Measurements from ENCODE around the gene MAST1. TPM values are rescaled to one million over a fixed set of nuclear protein-coding genes. Genes with fewer than 3 reads are reported as not detected.
A peak's percentile ranks its signal among the peaks of the same experiment; 100 is the strongest.
"Not testable (repeated sequence)": the region's sequence is repeated elsewhere in the genome, so short reads cannot be mapped to it uniquely, and the experiment has no call there.

The MAST1 gene
- polyA plus RNA-seq, 1 donor from 2014 or later, result 1.2 TPM

- Mint-ChIP-seq H3K27ac (peak overlapping the region; percentile 93 to 100 (median 98)), H3K27me3 (no peaks in the 10 kb centered on the region), H3K4me1 (peaks cover 20 to 25% (median 22%) of the 10 kb centered on the region in 3 donors), H3K36me3 (peaks cover 1% of the 10 kb centered on the region), H3K9me3 (peaks cover 0 to 2% (median 0%) of the 10 kb centered on the region in 3 donors), H3K4me3 (peak overlapping the region; percentile 78 to 93 (median 87))
These were observed 41.9 kb upstream of the MAST1 start for GRCh38 chr19:12796146-12797071.

DNA sequence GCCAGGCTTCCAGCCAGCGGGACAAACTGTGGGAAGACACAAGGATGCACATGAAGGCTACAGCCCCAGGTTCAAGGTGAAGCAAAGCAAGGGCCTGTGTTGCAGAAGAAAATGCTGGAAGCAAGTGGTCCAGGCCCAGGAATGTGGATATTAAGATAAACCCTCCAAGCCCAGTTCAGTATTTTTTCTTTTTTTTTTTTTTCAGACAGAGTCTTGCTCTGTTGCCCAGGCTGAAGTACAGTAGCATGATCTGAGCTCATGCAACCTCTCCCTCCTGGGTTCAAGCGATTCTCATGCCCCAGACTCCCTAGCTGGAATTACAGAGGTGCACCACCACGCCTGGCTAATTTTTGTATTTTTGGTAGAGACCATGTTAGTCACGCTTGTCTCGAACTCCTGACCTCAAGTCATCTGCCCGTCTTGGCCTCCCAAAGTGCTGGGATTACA, 41.2 kb upstream of the MAST1 start:
- Mint-ChIP-seq H3K4me3 (peak overlapping the region in 1 of 4 donors; percentile 17), H3K27ac (peak overlapping the region in 1 of 3 donors; percentile 98), H3K9me3 (peaks cover 0 to 2% (median 0%) of the 10 kb centered on the region in 3 donors), H3K36me3 (peaks cover 1% of the 10 kb centered on the region), H3K4me1 (peaks cover 20 to 26% (median 22%) of the 10 kb centered on the region in 3 donors), H3K27me3 (no peaks in the 10 kb centered on the region)

DNA sequence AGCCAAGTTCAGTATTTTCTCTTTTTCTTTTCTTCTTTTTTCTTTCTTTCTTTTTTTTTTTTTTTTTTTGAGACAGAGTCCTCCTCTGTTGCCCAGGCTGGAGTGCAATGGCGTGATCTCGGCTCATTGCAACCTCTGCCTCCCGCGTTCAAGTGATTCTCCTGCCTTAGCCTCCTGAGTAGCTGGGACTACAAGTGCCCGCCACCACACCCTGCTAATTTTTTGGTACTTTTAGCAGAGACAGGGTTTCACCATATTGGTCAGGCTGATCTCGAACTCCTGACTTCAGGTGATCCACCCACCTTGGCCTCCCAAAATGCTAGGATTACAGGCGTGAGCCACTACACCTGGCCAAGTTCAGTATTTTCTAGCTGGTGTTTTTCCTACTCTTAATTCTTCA, 40.7 kb upstream of the MAST1 start:
- H3K27me3 Mint-ChIP-seq, H3K36me3 Mint-ChIP-seq, H3K9me3 Mint-ChIP-seq, H3K4me3 Mint-ChIP-seq: not testable (repeated sequence)
- peaks cover 20 to 30% (median 26%) of the 10 kb centered on the region in 3 donors for H3K4me1 Mint-ChIP-seq
- peak overlapping the region in 1 of 3 donors; percentile 56 for H3K27ac Mint-ChIP-seq

DNA sequence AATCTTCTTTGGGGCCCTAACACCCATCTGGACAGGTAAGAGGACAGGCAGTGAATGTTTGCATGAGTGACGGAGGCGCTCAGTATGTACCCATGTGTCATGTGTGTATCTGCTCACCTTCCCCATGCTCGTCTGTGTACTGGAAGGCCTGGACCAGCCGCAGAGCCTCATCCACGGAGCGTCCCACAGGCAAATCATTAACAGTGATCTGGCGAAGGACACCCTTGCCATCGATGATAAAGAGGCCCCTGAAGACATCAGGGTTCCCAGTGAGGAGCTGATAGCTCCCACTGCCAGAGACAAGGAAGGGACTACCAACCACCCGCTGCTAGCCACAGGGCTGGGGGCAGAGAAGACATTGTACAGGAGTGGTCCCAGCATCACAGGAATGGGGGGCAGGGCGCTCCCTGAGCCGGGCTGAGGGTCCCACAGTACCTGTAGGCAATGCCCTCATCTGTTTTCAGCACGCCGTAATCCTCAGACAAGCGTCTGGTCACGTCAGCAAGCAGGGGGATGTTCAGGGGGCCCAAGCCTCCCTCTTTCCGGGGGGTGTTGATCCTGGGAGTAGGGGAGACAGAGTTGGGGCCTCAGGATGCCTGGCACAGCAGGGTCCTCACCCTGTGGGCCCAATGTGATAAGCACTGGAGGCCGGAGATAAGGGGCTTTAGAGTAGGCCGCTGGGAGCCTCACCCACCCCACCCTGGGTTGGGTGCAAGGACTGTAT, 38.4 kb upstream of the MAST1 start:
- Mint-ChIP-seq H3K27ac (peak overlapping the region in 2 of 3 donors; percentile 23 to 76), H3K4me1 (peaks cover 13 to 22% (median 20%) of the 10 kb centered on the region in 3 donors), H3K4me3 (peak overlapping the region in 2 of 4 donors; percentile 41 to 79), H3K27me3 (no peaks in the 10 kb centered on the region), H3K9me3 (no peaks in the 10 kb centered on the region), H3K36me3 (peaks cover 3% of the 10 kb centered on the region)

GRCh38 chr19:12800466-12800770, 37.9 kb upstream of the MAST1 start:
- Mint-ChIP-seq H3K9me3 (no peaks in the 10 kb centered on the region), H3K36me3 (peaks cover 3% of the 10 kb centered on the region), H3K4me3 (peak overlapping the region; percentile 79 to 92 (median 88)), H3K4me1 (peaks cover 13 to 22% (median 20%) of the 10 kb centered on the region in 3 donors), H3K27me3 (no peaks in the 10 kb centered on the region), H3K27ac (peak overlapping the region; percentile 14 to 76 (median 23))

DNA sequence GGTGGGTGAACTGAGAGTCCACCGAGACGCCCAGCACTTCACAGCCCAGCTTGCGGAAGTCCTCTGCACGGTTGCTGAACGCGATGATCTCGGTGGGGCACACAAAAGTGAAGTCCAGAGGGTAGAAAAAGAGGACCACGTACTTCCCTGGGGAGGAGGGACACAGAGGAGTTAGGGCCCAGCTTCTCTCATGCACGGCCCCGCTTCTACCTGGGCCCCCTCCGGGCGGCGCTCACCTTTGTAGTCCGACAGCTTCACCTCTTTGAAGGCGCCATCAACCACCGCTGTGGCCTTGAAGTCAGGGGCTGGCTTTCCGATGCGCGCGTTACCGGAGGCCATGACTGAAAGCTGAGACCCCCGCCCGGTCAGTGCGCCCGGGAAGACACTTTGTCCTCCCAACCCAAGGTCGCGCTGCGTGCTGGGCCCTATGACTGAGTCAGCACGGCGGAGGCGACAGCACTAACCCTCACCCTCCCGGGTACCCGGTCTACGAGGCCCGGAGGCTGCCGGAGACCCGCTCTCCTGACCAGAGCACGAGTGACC, 37.3 kb upstream of the MAST1 start:
- peaks cover 14 to 19% (median 19%) of the 10 kb centered on the region in 3 donors for H3K4me1 Mint-ChIP-seq
- H3K27ac Mint-ChIP-seq, result peak overlapping the region; percentile 23 to 76 (median 53)
- H3K9me3 Mint-ChIP-seq, result no peaks in the 10 kb centered on the region
- peaks cover 3% of the 10 kb centered on the region for H3K36me3 Mint-ChIP-seq
- H3K4me3 Mint-ChIP-seq, result peak overlapping the region; percentile 79 to 92 (median 88)
- H3K27me3 Mint-ChIP-seq, result no peaks in the 10 kb centered on the region

- Mint-ChIP-seq H3K4me1 (peaks cover 14 to 18% (median 18%) of the 10 kb centered on the region in 3 donors), H3K9me3 (no peaks in the 10 kb centered on the region), H3K27ac (peak within 1 kb of the TSS; percentile 53 to 76 (median 62)), H3K27me3 (no peaks in the 10 kb centered on the region), H3K36me3 (peaks cover 1% of the 10 kb centered on the region), H3K4me3 (peak within 1 kb of the TSS; percentile 79 to 92 (median 88))
These were observed 36.6 kb upstream of the MAST1 start, which contains the start of the genes PRDX2 and THSD8 for GRCh38 chr19:12801466-12802266. PRDX2 (minus strand) TSS chr19:12801800; CDS start chr19:12801261, 539 bp downstream. THSD8 (plus strand) TSS chr19:12802069; CDS start chr19:12802072, 3 bp downstream.

GRCh38 chr19:12802267-12803106, 35.8 kb upstream of the MAST1 start:
- Mint-ChIP-seq H3K4me3 (peak overlapping the region; percentile 79 to 92 (median 88)), H3K27me3 (no peaks in the 10 kb centered on the region), H3K36me3 (peaks cover 1% of the 10 kb centered on the region), H3K4me1 (peaks cover 15 to 22% (median 18%) of the 10 kb centered on the region in 3 donors), H3K9me3 (no peaks in the 10 kb centered on the region), H3K27ac (peak overlapping the region; percentile 19 to 62 (median 43))

GRCh38 chr19:12804051-12804450, 34.3 kb upstream of the MAST1 start:
- Mint-ChIP-seq H3K4me1 (peaks cover 15 to 22% (median 20%) of the 10 kb centered on the region in 3 donors), H3K4me3 (peak overlapping the region in 3 of 4 donors; percentile 17 to 82 (median 76)), H3K27me3 (no peaks in the 10 kb centered on the region), H3K9me3 (no peaks in the 10 kb centered on the region), H3K36me3 (peaks cover 1% of the 10 kb centered on the region), H3K27ac (no peak overlapping the region)

DNA sequence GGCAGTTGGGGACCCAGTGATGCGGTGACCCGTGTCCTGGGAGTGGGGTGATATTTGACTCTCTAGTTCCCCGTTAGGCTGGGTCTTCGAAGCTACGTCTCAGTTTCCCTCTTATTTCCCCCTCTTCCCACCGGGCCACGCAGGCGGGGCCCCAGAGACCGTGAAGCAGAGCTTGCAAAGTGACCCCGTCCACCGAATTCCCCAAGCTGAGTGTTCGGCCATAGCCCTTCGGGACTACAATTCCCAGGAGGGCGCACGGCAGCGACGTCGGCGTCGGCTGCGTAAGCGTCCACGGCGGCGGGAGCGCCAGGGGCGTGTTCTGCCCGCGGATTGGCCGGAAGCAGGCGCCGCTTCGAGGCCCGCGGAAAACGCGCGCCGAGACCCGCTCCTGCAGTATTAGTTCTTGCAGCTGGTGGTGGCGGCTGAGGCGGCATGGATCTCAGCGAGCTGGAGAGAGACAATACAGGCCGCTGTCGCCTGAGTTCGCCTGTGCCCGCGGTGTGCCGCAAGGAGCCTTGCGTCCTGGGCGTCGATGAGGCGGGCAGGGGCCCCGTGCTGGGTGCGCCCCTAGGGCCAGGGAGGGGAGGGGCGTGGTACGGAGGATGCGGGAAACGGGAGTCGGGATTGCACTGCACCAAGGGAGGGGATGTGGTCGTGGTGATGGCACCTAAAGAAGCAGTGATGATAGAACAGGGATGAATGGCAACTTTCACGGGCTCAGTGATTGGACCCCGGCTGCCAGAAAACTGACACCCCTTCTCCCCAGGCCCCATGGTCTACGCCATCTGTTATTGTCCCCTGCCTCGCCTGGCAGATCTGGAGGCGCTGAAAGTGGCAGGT, 31.9 kb upstream of the MAST1 start, which contains the start of gene RNASEH2A:
TSS of gene RNASEH2A (plus strand) at position 343 of the 840 bp plus-strand sequence. CDS start at position 433, 90 bp downstream.
- Mint-ChIP-seq H3K4me3 (peak within 1 kb of the TSS; percentile 89 to 98 (median 95)), H3K27ac (peak within 1 kb of the TSS; percentile 89 to 96 (median 92)), H3K27me3 (no peaks in the 10 kb centered on the region), H3K36me3 (peaks cover 4% of the 10 kb centered on the region), H3K4me1 (peaks cover 9 to 16% (median 14%) of the 10 kb centered on the region in 3 donors), H3K9me3 (no peaks in the 10 kb centered on the region)

- no peaks in the 10 kb centered on the region for H3K27me3 Mint-ChIP-seq
- H3K4me1 Mint-ChIP-seq, result no peaks in the 10 kb centered on the region
- H3K9me3 Mint-ChIP-seq, result no peaks in the 10 kb centered on the region
- H3K4me3 Mint-ChIP-seq, result no peak overlapping the region
- peaks cover 4% of the 10 kb centered on the region for H3K36me3 Mint-ChIP-seq
- H3K27ac Mint-ChIP-seq, result no peak overlapping the region
These were observed 23.2 kb upstream of the MAST1 start for GRCh38 chr19:12815088-12815487.

DNA sequence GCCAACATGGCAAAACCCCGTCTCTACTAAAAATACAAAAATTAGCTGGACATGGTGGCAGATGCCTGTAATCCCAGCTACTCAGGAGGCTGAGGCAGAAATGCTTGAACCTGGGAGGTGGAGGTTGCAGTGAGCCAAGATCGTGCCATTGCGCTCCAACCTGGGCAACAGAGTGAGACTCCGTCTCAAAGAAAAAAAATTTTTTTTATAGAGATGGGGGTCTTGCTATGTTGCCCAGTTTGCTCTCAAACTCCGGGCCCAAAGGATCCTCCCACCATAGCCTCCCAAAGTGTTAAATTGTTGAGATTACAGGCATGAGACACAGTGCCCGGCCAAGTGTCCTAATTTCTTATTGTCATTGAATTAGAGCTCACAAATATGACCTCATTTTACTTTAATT, 21.1 kb upstream of the MAST1 start:
- H3K27me3 Mint-ChIP-seq, H3K36me3 Mint-ChIP-seq, H3K4me1 Mint-ChIP-seq, H3K4me3 Mint-ChIP-seq, H3K27ac Mint-ChIP-seq, H3K9me3 Mint-ChIP-seq: not testable (repeated sequence)

GRCh38 chr19:12817810-12818209, 20.5 kb upstream of the MAST1 start:
- H3K27me3 Mint-ChIP-seq, H3K27ac Mint-ChIP-seq, H3K4me1 Mint-ChIP-seq, H3K9me3 Mint-ChIP-seq, H3K4me3 Mint-ChIP-seq, H3K36me3 Mint-ChIP-seq: not testable (repeated sequence)
